Panc1 (cell line): ENCODE data around the gene POLA1.

Experiments used
- POLR2AphosphoS5 ChIP-seq: IDR thresholded peaks from 2 replicates; pipeline ENCODE4 v1.6.1; 2012; ENCODE audit warnings: mild to moderate bottlenecking, low read depth, low read length, moderate library complexity
- SIN3A ChIP-seq: IDR thresholded peaks from 2 replicates; pipeline ENCODE4 v1.6.1; 2012; ENCODE audit warnings: low read depth, mild to moderate bottlenecking, low read length, moderate library complexity, borderline replicate concordance; ENCODE audit not compliant: insufficient read depth
- TCF7L2 ChIP-seq: IDR thresholded peaks from 2 replicates; pipeline ENCODE4 v1.6.1; 2011; ENCODE audit warnings: mild to moderate bottlenecking, low read depth, low read length, inconsistent platforms
- TF ChIP-seq, protein P1 (sequence below): fragments of 450-650 bp; IDR thresholded peaks from 2 replicates; pipeline ENCODE4 v1.5.1; 2017; ENCODE audit warnings: mild to moderate bottlenecking
- TF ChIP-seq, protein P2 (sequence below), 2 experiments: IDR thresholded peaks; 2 replicates each; pipeline ENCODE4 v1.6.1; 2011 to 2012; ENCODE audit warnings: low read depth in 2 of 2, control low read depth in 1 of 2, low read length in 1 of 2, mild to moderate bottlenecking in 1 of 2, moderate library complexity in 1 of 2; ENCODE audit not compliant: insufficient read depth in 1 of 2

DNA sequence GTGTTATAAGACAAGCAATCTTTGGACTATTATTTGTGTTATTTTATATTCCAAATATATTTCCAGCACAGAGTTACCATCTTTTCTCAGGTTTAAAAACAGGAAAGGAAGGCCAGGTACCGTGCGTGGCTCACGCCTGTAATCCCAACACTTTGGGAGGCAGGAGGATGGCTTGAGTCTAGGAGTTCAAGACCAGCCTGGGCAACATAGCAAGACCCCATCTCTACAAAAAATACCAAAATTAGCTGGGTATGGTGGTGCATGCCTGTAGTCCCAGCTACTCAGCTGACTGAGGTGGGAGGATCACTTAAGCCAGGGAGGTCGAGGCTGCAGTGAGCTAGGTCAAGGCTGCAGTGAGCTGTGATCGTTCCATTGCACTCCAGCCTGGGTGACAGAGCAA lies 140.0 kb downstream of the POLA1 start:
- TF ChIP-seq, protein P1, sequence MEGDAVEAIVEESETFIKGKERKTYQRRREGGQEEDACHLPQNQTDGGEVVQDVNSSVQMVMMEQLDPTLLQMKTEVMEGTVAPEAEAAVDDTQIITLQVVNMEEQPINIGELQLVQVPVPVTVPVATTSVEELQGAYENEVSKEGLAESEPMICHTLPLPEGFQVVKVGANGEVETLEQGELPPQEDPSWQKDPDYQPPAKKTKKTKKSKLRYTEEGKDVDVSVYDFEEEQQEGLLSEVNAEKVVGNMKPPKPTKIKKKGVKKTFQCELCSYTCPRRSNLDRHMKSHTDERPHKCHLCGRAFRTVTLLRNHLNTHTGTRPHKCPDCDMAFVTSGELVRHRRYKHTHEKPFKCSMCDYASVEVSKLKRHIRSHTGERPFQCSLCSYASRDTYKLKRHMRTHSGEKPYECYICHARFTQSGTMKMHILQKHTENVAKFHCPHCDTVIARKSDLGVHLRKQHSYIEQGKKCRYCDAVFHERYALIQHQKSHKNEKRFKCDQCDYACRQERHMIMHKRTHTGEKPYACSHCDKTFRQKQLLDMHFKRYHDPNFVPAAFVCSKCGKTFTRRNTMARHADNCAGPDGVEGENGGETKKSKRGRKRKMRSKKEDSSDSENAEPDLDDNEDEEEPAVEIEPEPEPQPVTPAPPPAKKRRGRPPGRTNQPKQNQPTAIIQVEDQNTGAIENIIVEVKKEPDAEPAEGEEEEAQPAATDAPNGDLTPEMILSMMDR, result no peak
- TF ChIP-seq POLR2AphosphoS5 (no peak), SIN3A (no peak), TCF7L2 (no peak)
- TF ChIP-seq, protein P2, sequence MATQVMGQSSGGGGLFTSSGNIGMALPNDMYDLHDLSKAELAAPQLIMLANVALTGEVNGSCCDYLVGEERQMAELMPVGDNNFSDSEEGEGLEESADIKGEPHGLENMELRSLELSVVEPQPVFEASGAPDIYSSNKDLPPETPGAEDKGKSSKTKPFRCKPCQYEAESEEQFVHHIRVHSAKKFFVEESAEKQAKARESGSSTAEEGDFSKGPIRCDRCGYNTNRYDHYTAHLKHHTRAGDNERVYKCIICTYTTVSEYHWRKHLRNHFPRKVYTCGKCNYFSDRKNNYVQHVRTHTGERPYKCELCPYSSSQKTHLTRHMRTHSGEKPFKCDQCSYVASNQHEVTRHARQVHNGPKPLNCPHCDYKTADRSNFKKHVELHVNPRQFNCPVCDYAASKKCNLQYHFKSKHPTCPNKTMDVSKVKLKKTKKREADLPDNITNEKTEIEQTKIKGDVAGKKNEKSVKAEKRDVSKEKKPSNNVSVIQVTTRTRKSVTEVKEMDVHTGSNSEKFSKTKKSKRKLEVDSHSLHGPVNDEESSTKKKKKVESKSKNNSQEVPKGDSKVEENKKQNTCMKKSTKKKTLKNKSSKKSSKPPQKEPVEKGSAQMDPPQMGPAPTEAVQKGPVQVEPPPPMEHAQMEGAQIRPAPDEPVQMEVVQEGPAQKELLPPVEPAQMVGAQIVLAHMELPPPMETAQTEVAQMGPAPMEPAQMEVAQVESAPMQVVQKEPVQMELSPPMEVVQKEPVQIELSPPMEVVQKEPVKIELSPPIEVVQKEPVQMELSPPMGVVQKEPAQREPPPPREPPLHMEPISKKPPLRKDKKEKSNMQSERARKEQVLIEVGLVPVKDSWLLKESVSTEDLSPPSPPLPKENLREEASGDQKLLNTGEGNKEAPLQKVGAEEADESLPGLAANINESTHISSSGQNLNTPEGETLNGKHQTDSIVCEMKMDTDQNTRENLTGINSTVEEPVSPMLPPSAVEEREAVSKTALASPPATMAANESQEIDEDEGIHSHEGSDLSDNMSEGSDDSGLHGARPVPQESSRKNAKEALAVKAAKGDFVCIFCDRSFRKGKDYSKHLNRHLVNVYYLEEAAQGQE (IDR thresholded peaks at IDR 0.05; ENCODE audit: insufficient read depth in 1 of 2, low read depth in 2 of 2, low read length in 1 of 2), result no peak
